CD14-positive monocyte (primary cell): ENCODE measurements around the gene TTC39A. TPM values are rescaled to one million over a fixed set of nuclear protein-coding genes. Genes with fewer than 3 reads are reported as not detected.

Source experiments
- DNase-seq, 3 donors: peaks; one replicate each; pipeline ENCODE4 v3.0.0-alpha.2; 2011 to 2022
- H2AFZ ChIP-seq: 2 replicates; pipeline ENCODE4 v1.6.0; 2012; ENCODE audit warnings: mild to moderate bottlenecking, low read depth, low read length, inconsistent platforms; ENCODE audit not compliant: insufficient read depth, poor library complexity, severe bottlenecking
- H3K27ac ChIP-seq, 2 donors: 1 replicate in 1 of 2; 2 replicates in 1 of 2; pipeline ENCODE4 v1.5.1; 2012 to 2013; ENCODE audit warnings: low read length in 2 of 2, control low read depth in 1 of 2, inconsistent platforms in 1 of 2, low read depth in 1 of 2, mild to moderate bottlenecking in 1 of 2
- H3K27me3 ChIP-seq, 2 donors: one replicate each; pipeline versions ENCODE4 v1.6.0 to v1.6.1; 2011 to 2013; ENCODE audit warnings: low read length in 2 of 2; ENCODE audit not compliant: control insufficient read depth in 2 of 2, insufficient read depth in 2 of 2
- H3K36me3 ChIP-seq, 2 donors: replicated peaks in 1 of 2; 1 replicate in 1 of 2; 2 replicates in 1 of 2; pipeline versions ENCODE4 v1.5.1 to v1.6.1; 2012 to 2013; ENCODE audit warnings: low read length in 2 of 2, control low read depth in 1 of 2, inconsistent platforms in 1 of 2, mild to moderate bottlenecking in 1 of 2; ENCODE audit not compliant: insufficient read depth in 2 of 2, control insufficient read depth in 1 of 2
- H3K4me1 ChIP-seq, 2 donors: 1 replicate in 1 of 2; 2 replicates in 1 of 2; pipeline versions ENCODE4 v1.5.1 to v1.6.1; 2012 to 2013; ENCODE audit warnings: low read length in 2 of 2, control low read depth in 1 of 2, inconsistent platforms in 1 of 2, mild to moderate bottlenecking in 1 of 2, moderate library complexity in 1 of 2; ENCODE audit not compliant: insufficient read depth in 2 of 2, control insufficient read depth in 1 of 2
- H3K4me2 ChIP-seq: replicated peaks from 2 replicates; pipeline ENCODE3; 2012; ENCODE audit warnings: low read length, moderate library complexity, mild to moderate bottlenecking; ENCODE audit not compliant: poor library complexity, severe bottlenecking; ENCODE audit errors: extremely low read depth
- H3K4me3 ChIP-seq, 3 experiments: fragments of 200-600 bp in 1 of 3; sonication (generic) in 1 of 3; replicated peaks in 1 of 3; 1 replicate in 2 of 3; 2 replicates in 1 of 3; pipeline ENCODE4 v1.5.1; 2011 to 2013; ENCODE audit warnings: low read length in 3 of 3, mild to moderate bottlenecking in 3 of 3, control low read depth in 2 of 3, low read depth in 2 of 3, inconsistent platforms in 1 of 3, moderate library complexity in 1 of 3
- H3K79me2 ChIP-seq: 2 replicates; pipeline ENCODE4 v1.6.0; 2012; ENCODE audit warnings: mild to moderate bottlenecking, control low read depth, inconsistent platforms, low read length, moderate library complexity; ENCODE audit not compliant: insufficient read depth
- H3K9ac ChIP-seq: 2 replicates; pipeline ENCODE4 v1.6.0; 2017; ENCODE audit warnings: low read length, mild to moderate bottlenecking; ENCODE audit not compliant: insufficient read depth, poor library complexity, severe bottlenecking
- H3K9me3 ChIP-seq, 2 donors: replicated peaks in 1 of 2; 1 replicate in 1 of 2; 2 replicates in 1 of 2; pipeline versions ENCODE4 v1.5.1 to v1.6.1; 2012 to 2013; ENCODE audit warnings: low read length in 2 of 2, control low read depth in 1 of 2; ENCODE audit not compliant: control insufficient read depth in 1 of 2, insufficient read depth in 1 of 2
- H4K20me1 ChIP-seq: 2 replicates; pipeline ENCODE4 v1.6.0; 2012; ENCODE audit warnings: mild to moderate bottlenecking, low read length, control low read depth, moderate library complexity; ENCODE audit not compliant: insufficient read depth
- H3K27ac Mint-ChIP-seq, 7 donors: one replicate each; pipeline ENCODE4 v1.8.0; 2020; ENCODE audit warnings: mild to moderate bottlenecking in 7 of 7, mixed read lengths in 7 of 7, moderate library complexity in 6 of 7, inconsistent platforms in 2 of 7
- H3K27me3 Mint-ChIP-seq, 3 donors: one replicate each; pipeline ENCODE4 v1.8.0; 2021 to 2022; ENCODE audit warnings: low read depth in 3 of 3, mild to moderate bottlenecking in 3 of 3, mixed read lengths in 3 of 3, moderate library complexity in 3 of 3, inconsistent platforms in 1 of 3
- H3K36me3 Mint-ChIP-seq, 2 donors: one replicate each; pipeline ENCODE4 v1.8.0; 2020; ENCODE audit warnings: mixed read lengths in 2 of 2, inconsistent platforms in 1 of 2, mild to moderate bottlenecking in 1 of 2
- H3K4me1 Mint-ChIP-seq: one replicate; pipeline ENCODE4 v1.8.0; 2020; ENCODE audit warnings: mild to moderate bottlenecking, mixed read lengths
- H3K4me3 Mint-ChIP-seq, 2 donors: one replicate each; pipeline ENCODE4 v1.8.0; 2020; ENCODE audit warnings: mild to moderate bottlenecking in 2 of 2, mixed read lengths in 2 of 2, moderate library complexity in 1 of 2
- H3K9me3 Mint-ChIP-seq, 7 donors: one replicate each; pipeline ENCODE4 v1.8.0; 2020 to 2022; ENCODE audit warnings: mixed read lengths in 7 of 7, mild to moderate bottlenecking in 6 of 7, moderate library complexity in 6 of 7, inconsistent platforms in 2 of 7
- CTCF ChIP-seq: fragments of 200-600 bp; IDR thresholded peaks from one replicate; pipeline ENCODE4 v1.8.0; 2022; ENCODE audit warnings: antibody characterized with exemption, mild to moderate bottlenecking
- WGBS: methylation state at CpG from one replicate; pipeline ENCODE4 v1.1.5; 2013; ENCODE audit warnings: missing lambda C conversion rate; ENCODE audit not compliant: insufficient coverage; 5-methylcytosine and 5-hydroxymethylcytosine counted together
- intact Hi-C, 2 donors: fragments of 100-400 bp; cut with micrococcal nuclease; formaldehyde crosslinking; loops; one replicate each; pipeline versions ENCODE4 v1.15.0 to v1.15.1; 2023
- polyA plus RNA-seq, 3 donors: library from polyadenylated mRNA; depleted of rRNA in 1 of 3; unstranded in 2 of 3; stranded (reverse) in 1 of 3; fragments of 300-500 nt in 2 of 3; fragments of >200 nt in 1 of 3; fragmentation: Illumina TruSeq in 2 of 3; gene quantifications; 1 replicate in 2 of 3; 2 replicates in 1 of 3; pipeline ENCODE4 v1.2.3, GENCODE V29; 2012 to 2021

Gene TTC39A
- polyA plus RNA-seq, 3 donors, result 0.16 TPM; not detected in 2

DNA sequence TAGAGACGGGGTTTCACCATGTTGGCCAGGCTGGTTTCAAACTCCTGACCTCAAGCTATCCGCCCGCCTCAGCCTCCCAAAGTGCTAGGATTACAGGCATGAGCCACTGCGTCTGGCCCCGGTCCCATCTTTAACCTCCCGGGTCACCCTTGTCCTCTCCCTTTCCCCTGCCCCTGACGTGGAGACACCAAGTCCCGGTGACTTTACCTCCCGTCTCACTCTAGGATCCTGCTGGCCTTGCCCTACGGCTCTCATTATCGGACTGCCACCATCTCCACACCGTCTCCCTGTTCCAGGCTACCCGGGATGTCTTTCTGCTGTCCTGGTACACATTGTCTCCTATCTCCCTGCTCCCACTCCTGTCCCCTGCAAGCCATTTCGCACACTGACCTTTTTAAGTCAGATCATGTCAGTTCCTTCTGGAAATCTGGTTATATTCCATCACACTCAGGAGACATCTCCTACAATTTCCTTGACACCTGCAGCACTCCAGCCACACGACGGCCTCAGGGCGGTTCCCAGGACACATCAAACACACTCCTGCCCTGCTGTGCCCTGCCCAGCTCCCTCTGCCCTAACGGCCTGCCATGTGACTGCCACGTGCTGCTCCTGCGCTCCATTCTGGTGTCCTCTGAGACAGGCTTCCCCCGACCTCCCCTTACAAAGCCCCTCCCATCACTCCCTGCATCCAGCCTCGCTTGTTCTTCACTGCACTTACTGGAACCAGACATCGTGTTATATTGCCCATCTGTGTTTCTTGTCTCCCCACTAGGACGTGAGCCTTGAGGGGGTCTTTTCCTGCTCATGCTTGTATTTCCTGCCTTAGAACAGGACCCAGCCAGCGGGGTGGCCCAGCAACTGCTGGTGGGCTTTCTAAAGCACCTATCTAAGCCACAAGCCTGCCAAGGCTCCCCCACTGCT lies 32.7 kb downstream of the TTC39A start:
- Histone ChIP-seq H2AFZ (peak overlapping the region; percentile 91), H3K4me2 (peak overlapping the region; percentile 90), H3K9ac (peak overlapping the region; percentile 54), H3K9me3 (no peaks in the 10 kb centered on the region), H3K4me3 (peak overlapping the region in 2 of 3 experiments; percentile 47 to 79), H4K20me1 (no peaks in the 10 kb centered on the region), H3K27me3 (no peaks in the 10 kb centered on the region), H3K79me2 (no peaks in the 10 kb centered on the region), H3K4me1 (peaks cover 9 to 12% of the 10 kb centered on the region in 2 donors), H3K36me3 (no peaks in the 10 kb centered on the region), H3K27ac (no peak overlapping the region)
- Mint-ChIP-seq H3K4me1 (peaks cover 14% of the 10 kb centered on the region), H3K27me3 (peaks cover 0 to 7% (median 2%) of the 10 kb centered on the region in 3 donors), H3K9me3 (peaks cover 0 to 1% (median 0%) of the 10 kb centered on the region in 7 donors), H3K36me3 (no peaks in the 10 kb centered on the region), H3K27ac (peak overlapping the region in 1 of 7 donors; percentile 22), H3K4me3 (peak overlapping the region; percentile 75 to 87)
- TF ChIP-seq CTCF, result no peak
- intact Hi-C loops, result loop anchor here in 1 of 2 donors (5.0 kb wide), 1 partner anchor 105 kb away; no protein-coding TSS in a partner anchor
- no peak for DNase-seq
- 91% methylated on average over 23 of the region's 25 CpGs for WGBS

DNA sequence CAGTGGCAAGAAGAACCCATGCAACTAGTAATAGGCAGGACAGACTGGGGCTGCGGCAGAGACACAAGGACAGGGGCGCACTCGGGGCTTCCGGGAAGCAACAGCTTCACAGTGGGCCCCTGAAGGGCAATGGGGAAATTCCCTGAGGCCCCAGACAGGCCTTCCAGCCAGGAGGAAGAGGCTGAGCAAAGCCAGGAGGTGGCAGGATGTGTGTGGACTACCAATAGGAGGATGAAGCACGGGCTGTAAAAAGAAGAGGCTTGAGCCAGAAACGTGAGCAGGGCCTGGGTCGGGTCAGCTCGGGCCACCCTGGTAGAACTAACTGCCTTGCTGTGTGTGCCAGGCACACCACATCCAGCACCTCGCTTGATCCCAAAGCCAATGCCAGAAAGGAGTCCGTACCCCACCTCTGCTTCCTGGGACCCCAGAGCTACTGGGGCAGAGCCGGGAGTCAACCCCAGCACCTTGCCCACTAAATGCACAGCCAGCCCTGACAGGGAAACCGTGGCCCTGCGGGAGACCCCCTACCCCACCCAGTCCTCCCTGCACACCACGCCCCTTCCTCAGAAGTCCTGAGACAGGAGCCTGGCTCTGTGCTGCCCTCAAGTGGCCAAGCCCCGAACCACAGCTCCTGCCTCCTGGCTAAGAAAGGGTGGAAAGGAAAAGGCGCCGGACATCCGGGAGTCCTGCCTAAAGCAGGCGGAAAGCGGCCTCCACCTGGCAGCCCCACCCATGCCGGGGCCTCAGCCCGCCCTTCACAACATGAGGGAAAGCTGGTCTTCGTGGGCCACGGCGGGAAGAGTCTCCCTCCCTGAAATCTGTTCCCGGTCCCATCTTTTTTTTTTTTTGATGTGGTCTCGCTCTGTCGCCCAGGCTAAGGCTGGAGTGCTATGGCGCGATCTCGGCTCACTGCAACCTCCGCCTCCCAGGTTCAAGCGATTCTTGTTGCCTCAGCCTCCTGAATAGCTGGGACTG lies 33.7 kb downstream of the TTC39A start:
- Mint-ChIP-seq H3K4me1 (peaks cover 14% of the 10 kb centered on the region), H3K36me3 (no peaks in the 10 kb centered on the region)

More for the DNA sequence above, 33.7 kb downstream of the TTC39A start:
- 24% methylated on average over 30 of the region's 33 CpGs for WGBS
- Histone ChIP-seq H3K27me3 (no peaks in the 10 kb centered on the region), H3K4me1 (peaks cover 9 to 12% of the 10 kb centered on the region in 2 donors), H3K9ac (peak overlapping the region; percentile 54), H4K20me1 (no peaks in the 10 kb centered on the region), H3K79me2 (no peaks in the 10 kb centered on the region), H2AFZ (peak overlapping the region; percentile 91), H3K27ac (no peak overlapping the region), H3K36me3 (no peaks in the 10 kb centered on the region), H3K4me3 (peak overlapping the region; percentile 35 to 79 (median 47)), H3K9me3 (no peaks in the 10 kb centered on the region), H3K4me2 (peak overlapping the region; percentile 90)
- intact Hi-C loops, result loop anchor here in 1 of 2 donors (5.0 kb wide), 1 partner anchor 104 kb away; no protein-coding TSS in a partner anchor
- peak overlapping the region in 2 of 7 donors; percentile 22 to 25 for H3K27ac Mint-ChIP-seq
- DNase-seq, result peak; percentile 46 to 73 (median 66)
- peaks cover 0 to 5% (median 2%) of the 10 kb centered on the region in 3 donors for H3K27me3 Mint-ChIP-seq
- H3K4me3 Mint-ChIP-seq, result peak overlapping the region; percentile 75 to 87
- peak; percentile 97 for TF ChIP-seq CTCF
- H3K9me3 Mint-ChIP-seq, result peaks cover 0 to 1% (median 0%) of the 10 kb centered on the region in 7 donors
